Liver (tissue), 3 donors: Measurements from ENCODE around the gene ST3GAL2.

Experiments used
- RAD21 ChIP-seq, 2 donors: IDR thresholded peaks; 2 replicates each; pipeline ENCODE4 v1.6.1; 2016; ENCODE audit warnings: antibody characterized with exemption in 2 of 2, mild to moderate bottlenecking in 2 of 2
- REST ChIP-seq: IDR thresholded peaks from 2 replicates; pipeline ENCODE4 v1.6.1; 2016; ENCODE audit warnings: antibody characterized with exemption, mild to moderate bottlenecking
- SP1 ChIP-seq: IDR thresholded peaks from 2 replicates; pipeline ENCODE4 v1.6.1; 2018; ENCODE audit warnings: antibody characterized with exemption, mild to moderate bottlenecking
- TF ChIP-seq, protein P1 (sequence below): fragments of 150-350 bp; IDR thresholded peaks from 2 replicates; pipeline ENCODE4 v1.5.1; 2017; ENCODE audit warnings: improper control_type of control experiment, low read depth, low read length; ENCODE audit not compliant: missing input control
- TF ChIP-seq, protein P2 (sequence below): IDR thresholded peaks from 2 replicates; pipeline ENCODE4 v1.6.1; 2016; ENCODE audit warnings: antibody characterized with exemption
- TF ChIP-seq, protein P3 (sequence below): IDR thresholded peaks from 2 replicates; pipeline ENCODE4 v1.6.1; 2016; ENCODE audit warnings: antibody characterized with exemption
- donor health status: healthy.
- donor health status: healthy.

GRCh38 chr16:70380919-70381603, 57.8 kb downstream of the ST3GAL2 start:
- TF ChIP-seq RAD21 (IDR thresholded peaks at IDR 0.05) (peak; percentile 19 to 47), REST (no peak), SP1 (peak; percentile 82)
- TF ChIP-seq, protein P1, sequence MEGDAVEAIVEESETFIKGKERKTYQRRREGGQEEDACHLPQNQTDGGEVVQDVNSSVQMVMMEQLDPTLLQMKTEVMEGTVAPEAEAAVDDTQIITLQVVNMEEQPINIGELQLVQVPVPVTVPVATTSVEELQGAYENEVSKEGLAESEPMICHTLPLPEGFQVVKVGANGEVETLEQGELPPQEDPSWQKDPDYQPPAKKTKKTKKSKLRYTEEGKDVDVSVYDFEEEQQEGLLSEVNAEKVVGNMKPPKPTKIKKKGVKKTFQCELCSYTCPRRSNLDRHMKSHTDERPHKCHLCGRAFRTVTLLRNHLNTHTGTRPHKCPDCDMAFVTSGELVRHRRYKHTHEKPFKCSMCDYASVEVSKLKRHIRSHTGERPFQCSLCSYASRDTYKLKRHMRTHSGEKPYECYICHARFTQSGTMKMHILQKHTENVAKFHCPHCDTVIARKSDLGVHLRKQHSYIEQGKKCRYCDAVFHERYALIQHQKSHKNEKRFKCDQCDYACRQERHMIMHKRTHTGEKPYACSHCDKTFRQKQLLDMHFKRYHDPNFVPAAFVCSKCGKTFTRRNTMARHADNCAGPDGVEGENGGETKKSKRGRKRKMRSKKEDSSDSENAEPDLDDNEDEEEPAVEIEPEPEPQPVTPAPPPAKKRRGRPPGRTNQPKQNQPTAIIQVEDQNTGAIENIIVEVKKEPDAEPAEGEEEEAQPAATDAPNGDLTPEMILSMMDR = no peak
- TF ChIP-seq, protein P2, sequence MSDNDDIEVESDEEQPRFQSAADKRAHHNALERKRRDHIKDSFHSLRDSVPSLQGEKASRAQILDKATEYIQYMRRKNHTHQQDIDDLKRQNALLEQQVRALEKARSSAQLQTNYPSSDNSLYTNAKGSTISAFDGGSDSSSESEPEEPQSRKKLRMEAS = peak; percentile 98
- TF ChIP-seq, protein P3, sequence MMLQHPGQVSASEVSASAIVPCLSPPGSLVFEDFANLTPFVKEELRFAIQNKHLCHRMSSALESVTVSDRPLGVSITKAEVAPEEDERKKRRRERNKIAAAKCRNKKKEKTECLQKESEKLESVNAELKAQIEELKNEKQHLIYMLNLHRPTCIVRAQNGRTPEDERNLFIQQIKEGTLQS = no peak
